Measurements from ENCODE around the gene MIEN1. TPM values are rescaled to one million over a fixed set of nuclear protein-coding genes. Genes with fewer than 3 reads are reported as not detected.

MIEN1 gene
- total RNA-seq, 1 experiment from 2014 or later: 50.8 TPM

DNA sequence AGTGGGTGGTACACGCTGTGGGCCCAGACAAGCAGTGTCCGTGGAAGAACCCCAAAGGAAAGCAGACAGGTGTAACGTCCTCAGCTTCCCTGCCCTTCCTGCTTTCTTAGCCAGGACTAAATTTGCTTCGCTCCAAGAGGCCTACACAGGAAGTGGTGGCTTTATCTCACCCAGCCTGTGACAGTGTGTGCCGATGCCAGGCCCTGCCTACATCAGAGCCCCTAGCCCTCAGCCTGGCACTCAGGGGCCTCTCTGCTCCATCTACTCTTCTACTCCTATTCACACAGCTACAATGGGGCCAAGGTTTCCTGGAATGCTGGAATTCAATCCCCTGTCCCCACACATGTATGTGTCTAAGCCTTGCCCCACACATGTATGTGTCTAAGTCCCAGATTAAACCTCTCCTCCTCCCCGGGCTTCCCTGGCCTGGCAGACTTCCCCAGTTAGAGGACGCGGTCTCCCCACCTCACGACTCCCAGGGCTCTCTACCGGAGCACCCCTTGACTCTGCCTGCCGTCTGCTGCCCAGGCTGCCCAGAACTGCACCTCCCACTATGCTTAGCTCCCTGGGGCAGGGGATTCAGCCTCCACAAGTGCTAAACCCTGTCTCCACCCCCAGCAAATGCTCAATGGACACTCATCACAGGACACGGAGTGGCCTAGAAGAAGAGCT, 50.7 kb downstream of the MIEN1 start:
- Histone ChIP-seq H3K27me3 (ENCODE audit: insufficient read depth, low read length) (no peaks in the 10 kb centered on the region), H3K23me2 (ENCODE audit: insufficient read length, low read depth, low read length, poor library complexity, severe bottlenecking) (no peaks in the 10 kb centered on the region), H3K79me2 (ENCODE audit: insufficient read depth, low read length) (no peaks in the 10 kb centered on the region), H4K8ac (replicated peaks; ENCODE audit: insufficient read length, low read depth, low read length) (no peak overlapping the region), H2BK15ac (ENCODE audit: low read depth, low read length) (no peak overlapping the region), H4K91ac (ENCODE audit: insufficient read length, low read depth, low read length) (no peak overlapping the region), H4K20me1 (ENCODE audit: control insufficient read depth, insufficient read depth, insufficient read length) (no peaks in the 10 kb centered on the region), H3K18ac (ENCODE audit: insufficient read length, low read depth, low read length) (no peak overlapping the region), H3K4me1 (ENCODE audit: insufficient read depth, low read length) (0 out of 2 replicates have a peak, but pooled peaks cover 3% of the 10 kb centered on the region), H2BK20ac (ENCODE audit: low read depth, low read length, poor library complexity, severe bottlenecking) (no peak overlapping the region), H3K23ac (ENCODE audit: insufficient read length, low read depth, low read length) (no peak overlapping the region), H3K9ac (ENCODE audit: extremely low read depth, insufficient read length, low read length) (no peak overlapping the region), H3K56ac (ENCODE audit: insufficient read length, low read depth, low read length) (no peak overlapping the region), H2AK5ac (ENCODE audit: insufficient read length, low read length) (no peak overlapping the region), H4K5ac (ENCODE audit: insufficient read length, low read depth, low read length) (no peak overlapping the region), H3K9me3 (ENCODE audit: control insufficient read depth, low read depth, low read length) (no peaks in the 10 kb centered on the region), H3K27ac (ENCODE audit: insufficient read length, low read depth, low read length) (no peak overlapping the region), H2BK12ac (ENCODE audit: insufficient read length, low read depth, low read length) (no peak overlapping the region), H2AFZ (ENCODE audit: low read length) (no peak overlapping the region), H3K79me1 (ENCODE audit: insufficient read depth, low read depth, low read length, poor library complexity, severe bottlenecking) (no peaks in the 10 kb centered on the region), H2BK120ac (ENCODE audit: low read depth, low read length, poor library complexity, severe bottlenecking) (no peak overlapping the region), H2BK5ac (ENCODE audit: insufficient read length, low read length) (no peak overlapping the region), H3K14ac (ENCODE audit: insufficient read depth, low read length) (no peak overlapping the region), H3K4me2 (ENCODE audit: insufficient read depth, insufficient read length, low read length) (no peak overlapping the region), H3K4ac (ENCODE audit: low read depth, low read length) (no peak overlapping the region), H3T11ph (ENCODE audit: low read length) (no peak overlapping the region)
- Mint-ChIP-seq H3K27ac (peak overlapping the region; percentile 34 to 88 (median 55); a peak in 4 of 7 replicates), H3K4me1 (peaks cover 32 to 34% of the 10 kb centered on the region in 2 experiments), H3K9me3 (no peaks in the 10 kb centered on the region), H3K27me3 (ENCODE audit: low read depth) (no peaks in the 10 kb centered on the region), H3K4me3 (no peak overlapping the region), H3K36me3 (ENCODE audit: insufficient read depth in 1 of 3, low read depth in 3 of 3) (peaks cover 3 to 31% (median 18%) of the 10 kb centered on the region in 3 experiments)
- TF ChIP-seq, protein P1, sequence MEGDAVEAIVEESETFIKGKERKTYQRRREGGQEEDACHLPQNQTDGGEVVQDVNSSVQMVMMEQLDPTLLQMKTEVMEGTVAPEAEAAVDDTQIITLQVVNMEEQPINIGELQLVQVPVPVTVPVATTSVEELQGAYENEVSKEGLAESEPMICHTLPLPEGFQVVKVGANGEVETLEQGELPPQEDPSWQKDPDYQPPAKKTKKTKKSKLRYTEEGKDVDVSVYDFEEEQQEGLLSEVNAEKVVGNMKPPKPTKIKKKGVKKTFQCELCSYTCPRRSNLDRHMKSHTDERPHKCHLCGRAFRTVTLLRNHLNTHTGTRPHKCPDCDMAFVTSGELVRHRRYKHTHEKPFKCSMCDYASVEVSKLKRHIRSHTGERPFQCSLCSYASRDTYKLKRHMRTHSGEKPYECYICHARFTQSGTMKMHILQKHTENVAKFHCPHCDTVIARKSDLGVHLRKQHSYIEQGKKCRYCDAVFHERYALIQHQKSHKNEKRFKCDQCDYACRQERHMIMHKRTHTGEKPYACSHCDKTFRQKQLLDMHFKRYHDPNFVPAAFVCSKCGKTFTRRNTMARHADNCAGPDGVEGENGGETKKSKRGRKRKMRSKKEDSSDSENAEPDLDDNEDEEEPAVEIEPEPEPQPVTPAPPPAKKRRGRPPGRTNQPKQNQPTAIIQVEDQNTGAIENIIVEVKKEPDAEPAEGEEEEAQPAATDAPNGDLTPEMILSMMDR (conservative IDR thresholded peaks at IDR 0.05): no peak
- DNase-seq: no peak
- WGBS (ENCODE audit: extremely low coverage, insufficient read length, low lambda C conversion rate): no CpG with 5 or more reads among the region's 12 CpGs

Small RNA genes within 50 kb of the gene (microRNA-seq; reads per million reads assigned to microRNA genes)
- 1.0 reads per million for gene MIR4728 (ENCODE audit: borderline microRNAs expressed)

Other genes with a start within 250 kb of the MIEN1 start
- gene NEUROD2, start 122.6 kb downstream of the MIEN1 start, total RNA-seq (2021): not detected in 2 replicates
- 14.7 and 15.5 TPM in 2 replicates for gene PPP1R1B, start 103.6 kb downstream of the MIEN1 start, total RNA-seq (2021)
- 48.2 and 51.3 TPM in 2 replicates for gene STARD3, start 93.4 kb downstream of the MIEN1 start, total RNA-seq (2021)
- gene TCAP, start 65.2 kb downstream of the MIEN1 start, total RNA-seq (2021): 2.1 and 2.5 TPM in 2 replicates
- gene PNMT, start 62.1 kb downstream of the MIEN1 start, total RNA-seq (2021): 2.1 and 2.3 TPM in 2 replicates
- 29.0 and 30.2 TPM in 2 replicates for gene PGAP3, start 42.5 kb downstream of the MIEN1 start, total RNA-seq (2021)
- 216 and 217 TPM in 2 replicates for gene ERBB2, start 30.5 kb downstream of the MIEN1 start, total RNA-seq (2021)
- 50.6 and 55.0 TPM in 2 replicates for gene GRB7, start 7.4 kb upstream of the MIEN1 start, total RNA-seq (2021)
- gene IKZF3, start 133.8 kb upstream of the MIEN1 start, total RNA-seq (2021): 0.22 and 0.31 TPM in 2 replicates
- gene ZPBP2, start 137.7 kb upstream of the MIEN1 start, total RNA-seq (2021): not detected in 2 replicates
- 6.6 and 8.5 TPM in 2 replicates for gene GSDMB, start 188.1 kb upstream of the MIEN1 start, total RNA-seq (2021)
- gene ORMDL3, start 197.1 kb upstream of the MIEN1 start, total RNA-seq (2021): 58.6 and 63.3 TPM in 2 replicates
- gene LRRC3C, start 197.2 kb upstream of the MIEN1 start, total RNA-seq (2021): not detected in 2 replicates
- not detected in 2 replicates for gene GSDMA, start 232.5 kb upstream of the MIEN1 start, total RNA-seq (2021)

Measured in H9 (cell line).